ENCODE data around the gene FNDC3B.

GRCh38 chr3:172070802-172071201 lies 31.4 kb downstream of the FNDC3B start:
- TF ChIP-seq CTCF (IDR thresholded peaks at IDR 0.05) (no peak), POLR2A (IDR thresholded peaks at IDR 0.05) (no peak), POLR2AphosphoS5 (IDR thresholded peaks at IDR 0.05) (no peak)
